COLO668 (cell line): ENCODE results near the gene GPHN.

ENCODE experiments used
- DNase-seq: peaks from one replicate; lab custom pipeline; 2025; ENCODE audit not compliant: unreplicated experiment; lab: John Stamatoyannopoulos, UW

GPHN gene

DNA sequence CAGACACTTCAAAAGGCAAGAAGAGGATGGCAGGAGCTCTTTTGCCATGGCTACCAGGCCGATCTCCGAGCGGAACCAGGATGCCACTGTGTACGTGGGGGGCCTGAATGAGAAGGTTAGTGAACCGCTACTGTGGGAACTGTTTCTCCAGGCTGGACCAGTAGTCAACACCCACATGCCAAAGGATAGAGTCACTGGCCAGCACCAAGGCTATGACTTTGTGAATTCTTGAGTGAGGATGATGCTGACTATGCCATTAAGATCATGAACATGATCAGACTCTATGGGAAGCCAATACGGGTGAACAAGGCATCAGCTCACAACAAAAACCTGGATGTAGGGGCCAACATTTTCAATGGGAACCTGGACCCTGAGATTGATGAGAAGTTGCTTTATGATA lies 691.1 kb downstream of the GPHN start:
- DNase-seq: no peak

DNA sequence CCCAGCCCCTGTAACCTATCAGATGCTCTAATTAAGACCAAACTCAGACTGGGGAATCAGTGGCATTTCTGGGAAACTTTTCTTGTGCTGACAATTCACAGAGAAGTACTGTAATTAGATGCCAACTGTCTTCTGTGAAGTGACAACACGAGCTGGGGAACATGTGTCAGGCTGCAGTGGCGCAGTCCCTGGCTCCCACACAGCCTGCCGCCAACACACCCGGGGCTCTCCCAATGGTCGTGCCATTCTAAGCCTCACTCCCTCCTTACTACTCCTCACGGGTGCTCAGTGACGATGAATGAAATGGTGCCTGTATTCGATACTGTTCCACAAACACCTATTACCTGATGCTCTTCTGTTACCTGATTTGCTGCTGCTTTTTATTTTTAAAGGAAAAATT lies 699.9 kb downstream of the GPHN start:
- no peak for DNase-seq

DNA sequence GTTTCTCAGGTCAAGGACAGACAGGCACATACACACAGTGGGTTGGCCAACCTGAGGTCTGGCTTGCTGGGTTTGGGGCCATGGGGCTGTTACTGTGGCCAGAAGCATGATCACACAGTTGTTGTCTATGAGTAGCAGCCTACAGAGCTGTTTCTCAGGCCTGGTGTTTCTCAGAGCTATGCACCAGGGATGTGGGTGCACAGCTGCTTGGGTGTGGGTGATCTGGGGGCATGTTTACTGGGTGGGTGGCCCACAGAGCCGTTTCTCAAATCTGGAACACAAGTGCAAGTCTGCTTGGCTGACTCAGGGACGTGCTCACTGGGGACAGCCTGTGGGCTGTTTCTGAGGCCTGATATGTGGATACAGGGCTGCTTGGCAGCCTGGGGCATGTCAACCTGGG lies 710.2 kb downstream of the GPHN start:
- DNase-seq: no peak

GRCh38 chr14:67221248-67221981 lies 713.5 kb downstream of the GPHN start:
- no peak for DNase-seq

GRCh38 chr14:67221982-67222328 lies 714.0 kb downstream of the GPHN start:
- no peak for DNase-seq

- no peak for DNase-seq
These were observed 717.6 kb downstream of the GPHN start for GRCh38 chr14:67225523-67225922.

GRCh38 chr14:67228325-67228984 lies 720.5 kb downstream of the GPHN start:
- DNase-seq: no peak
